K562 (cell line): ENCODE data around the gene PTRH2. TPM values are rescaled to one million over a fixed set of nuclear protein-coding genes. Genes with fewer than 3 reads are reported as not detected.

Experiments used
- ATAC-seq: fragments of 200-7000 bp; cut with Tn5 transposase; 3 replicates; pipeline ENCODE4 v1.9.1; 2020; ENCODE audit warnings: moderate library complexity
- BruUV-seq: library from RNA; stranded (reverse); fragments of 400-500 nt; replicated peaks from 2 replicates; lab custom pipeline; 2021; lab: Mats Ljungman, UMichigan
- CTCF ChIA-PET: fragments of 300-600 bp; formaldehyde crosslinking; extraction: SDS; loops from one replicate; lab custom pipeline; 2021; ENCODE audit warnings: low intra/inter-chr PET ratio; lab: Yijun Ruan, JAX
- POLR2A ChIA-PET: fragments of 300-600, 350-650 bp; sonication (Branson Sonifier 250); formaldehyde crosslinking; extraction: SDS; loops from one replicate; lab custom pipeline; 2021; ENCODE audit warnings: antibody characterized with exemption, inconsistent platforms; lab: Yijun Ruan, JAX
- DNase-seq, 4 experiments: peaks; one replicate each; pipeline versions ENCODE4 v3.0.0 to v3.0.0-alpha.2; 2011 to 2018; ENCODE audit warnings: low spot score in 3 of 4, mixed read lengths in 3 of 4; ENCODE audit errors: extremely low read depth in 1 of 4
- FAIRE-seq: peaks from 2 replicates; lab custom pipeline; 2011; peaks lifted over from hg19 to GRCh38; lab: Jason Lieb, UNC
- H2AFZ ChIP-seq: 2 replicates; pipeline ENCODE4 v1.6.0; 2011; ENCODE audit warnings: low read depth, low read length, control low read depth, inconsistent platforms
- H3K27ac ChIP-seq: fragments of 200-600 bp; 3 replicates; pipeline ENCODE4 v1.8.0; 2011; ENCODE audit warnings: low read depth, mild to moderate bottlenecking, control low read depth, inconsistent platforms, low read length, moderate library complexity, mixed read lengths; ENCODE audit errors: extremely low read depth
- H3K27me3 ChIP-seq, 2 experiments: fragments of 300-600 bp in 1 of 2; 2 replicates in 1 of 2; 3 replicates in 1 of 2; pipeline versions ENCODE4 v1.6.0 to v1.8.0; 2011; ENCODE audit warnings: inconsistent platforms in 2 of 2, low read length in 2 of 2, mild to moderate bottlenecking in 1 of 2, mixed read lengths in 1 of 2, moderate library complexity in 1 of 2; ENCODE audit not compliant: control insufficient read depth in 2 of 2, insufficient read depth in 2 of 2
- H3K36me3 ChIP-seq: fragments of 300-600 bp; 3 replicates; pipeline ENCODE4 v1.8.0; 2011; ENCODE audit warnings: mild to moderate bottlenecking, low read length, inconsistent platforms; ENCODE audit not compliant: control insufficient read depth, insufficient read depth
- H3K4me1 ChIP-seq, 2 experiments: fragments of 200-600 bp in 1 of 2; replicated peaks in 1 of 2; 2 replicates in 1 of 2; 3 replicates in 1 of 2; pipeline versions ENCODE4 v1.5.1 to v1.8.0; 2011; ENCODE audit warnings: inconsistent platforms in 2 of 2, low read length in 2 of 2, mild to moderate bottlenecking in 1 of 2, mixed read lengths in 1 of 2, moderate library complexity in 1 of 2; ENCODE audit not compliant: control insufficient read depth in 2 of 2, insufficient read depth in 2 of 2
- H3K4me2 ChIP-seq: 2 replicates; pipeline ENCODE4 v1.6.1; 2011; ENCODE audit warnings: low read length, control low read depth, inconsistent platforms, mixed read lengths; ENCODE audit not compliant: insufficient read depth
- H3K4me3 ChIP-seq: fragments of 200-600 bp; sonication (generic), shearing (Covaris generic); 2 replicates; pipeline ENCODE4 v1.5.1; 2016; ENCODE audit warnings: control low read depth, inconsistent platforms
- H3K79me2 ChIP-seq: fragments of 200-600 bp; 3 replicates; pipeline ENCODE4 v1.8.0; 2011; ENCODE audit warnings: low read length, inconsistent platforms; ENCODE audit not compliant: control insufficient read depth, insufficient read depth
- H3K9ac ChIP-seq, 2 experiments: 2 replicates each; pipeline versions ENCODE4 v1.6.0 to v1.6.1; 2011; ENCODE audit warnings: low read depth in 2 of 2, low read length in 2 of 2, control low read depth in 1 of 2, inconsistent platforms in 1 of 2, mild to moderate bottlenecking in 1 of 2, mixed read lengths in 1 of 2; ENCODE audit not compliant: insufficient read depth in 1 of 2
- H3K9me1 ChIP-seq: one replicate; pipeline ENCODE4 v1.6.0; 2011; ENCODE audit warnings: inconsistent platforms, mild to moderate bottlenecking, low read length, moderate library complexity; ENCODE audit not compliant: control insufficient read depth, insufficient read depth
- H3K9me3 ChIP-seq: replicated peaks from 2 replicates; pipeline ENCODE4 v1.5.1; 2011; ENCODE audit warnings: low read depth, low read length, inconsistent platforms; ENCODE audit not compliant: control insufficient read depth, insufficient read depth
- H4K20me1 ChIP-seq: replicated peaks from 2 replicates; pipeline ENCODE4 v1.6.1; 2011; ENCODE audit warnings: low read length, inconsistent platforms, mixed read lengths; ENCODE audit not compliant: control insufficient read depth, insufficient read depth
- ETS2 ChIP-seq: IDR thresholded peaks from 2 replicates; pipeline ENCODE4 v1.6.1; 2016; ENCODE audit warnings: borderline replicate concordance, missing genetic modification characterization, mild to moderate bottlenecking, moderate library complexity, missing compliant biosample characterization; ENCODE audit not compliant: poor library complexity, severe bottlenecking
- KDM1A ChIP-seq, 2 experiments: fragments of 450-650 bp; IDR thresholded peaks; 2 replicates each; pipeline ENCODE4 v1.6.1; 2016; ENCODE audit warnings: mild to moderate bottlenecking in 2 of 2
- KDM4B ChIP-seq, 2 experiments: fragments of 450-650 bp in 1 of 2; sonication (generic) in 1 of 2; IDR thresholded peaks; 2 replicates each; pipeline ENCODE4 v1.6.1; 2016 to 2017; ENCODE audit warnings: borderline replicate concordance in 2 of 2, antibody characterized with exemption in 1 of 2, low read depth in 1 of 2, mild to moderate bottlenecking in 1 of 2
- SMARCE1 ChIP-seq: fragments of 450-650 bp; IDR thresholded peaks from 2 replicates; pipeline ENCODE4 v1.7.1; 2016; ENCODE audit warnings: mild to moderate bottlenecking
- TFAM ChIP-seq: fragments of 250-450 bp; sonication (Bioruptor Pico); conservative IDR thresholded peaks from 2 replicates; pipeline ENCODE4 v1.5.0; 2021; ENCODE audit warnings: mild to moderate bottlenecking, moderate library complexity
- WGBS: fragments of 100-300 bp; shearing (Covaris generic); methylation state at CpG from one replicate; pipeline ENCODE4 v1.1.6; 2016; ENCODE audit warnings: low coverage, mixed read lengths; ENCODE audit not compliant: insufficient coverage; ENCODE audit errors: missing lambda C conversion rate; 5-methylcytosine and 5-hydroxymethylcytosine counted together
- in situ Hi-C: fragments of 300-500 bp; cut with MboI; formaldehyde crosslinking; loops from 4 replicates; pipeline ENCODE4 v1.15.0; 2018; ENCODE audit warnings: inconsistent platforms, mixed read lengths
- intact Hi-C: fragments of 100-400 bp; cut with micrococcal nuclease; formaldehyde crosslinking; loops from 2 replicates; pipeline ENCODE4 v1.14.2; 2022
- polyA plus RNA-seq, 8 experiments: library from polyadenylated mRNA; depleted of rRNA in 4 of 8; stranded (reverse) in 5 of 8; unstranded in 3 of 8; fragments of >200 nt; fragmentation: Nextera tagmentation in 2 of 8; fragmentation: Illumina TruSeq in 1 of 8; extraction: Ambion mirVana in 2 of 8; extraction: Trizol in 1 of 8; gene quantifications; 2 replicates each; pipeline versions ENCODE4 v1.2.1 to v1.2.3, GENCODE V29; 2011 to 2014; ENCODE audit warnings: inconsistent platforms in 1 of 8, missing spikeins in 1 of 8
- total RNA-seq, 7 experiments: library from RNA; depleted of rRNA in 6 of 7; stranded (reverse); fragments of >200 nt in 6 of 7; fragmentation: Illumina TruSeq in 2 of 7; extraction: Trizol in 2 of 7; gene quantifications; 2 replicates each; pipeline versions ENCODE4 v1.2.1 to v1.2.3, GENCODE V29; 2011 to 2021; ENCODE audit warnings: low replicate concordance in 1 of 7
- TF ChIP-seq, protein P1 (sequence below): sonication (generic); formaldehyde crosslinking; IDR thresholded peaks from 2 replicates; pipeline ENCODE4 v1.8.1; 2023; ENCODE audit warnings: mild to moderate bottlenecking, missing genetic modification reagents

The PTRH2 gene
- total and polyA plus RNA-seq, 9 of the 15 experiments (the other 6 are each of a cell fraction or from before 2014, with no cell fraction given): 53.1 to 210 (median 126) TPM

DNA sequence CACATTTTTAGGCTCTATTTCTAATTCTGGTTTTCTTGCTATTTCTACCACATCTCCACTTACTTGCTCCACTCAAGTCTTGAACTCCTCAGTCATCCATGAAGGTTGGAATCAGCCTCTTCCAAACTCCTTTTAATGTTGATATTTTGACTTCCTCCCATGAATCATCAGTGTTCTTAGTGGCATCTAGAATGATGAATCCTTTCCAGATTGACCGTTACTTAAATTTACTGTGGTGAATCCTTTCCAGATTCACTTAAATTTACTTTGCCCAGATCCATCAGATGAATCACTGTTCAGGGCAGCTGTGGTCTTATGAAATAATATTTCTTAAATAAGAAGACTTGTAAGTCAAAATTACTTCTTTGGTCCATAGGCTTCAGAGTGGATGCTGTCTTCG is 55.1 kb downstream of the PTRH2 start:
- no peak for TF ChIP-seq SMARCE1
- 0 out of 4 replicates have a peak, but pooled peaks have one; percentile 11 to 16 for TF ChIP-seq KDM1A (IDR thresholded peaks at IDR 0.05)
- TF ChIP-seq KDM4B (IDR thresholded peaks at IDR 0.05; ENCODE audit: borderline replicate concordance in 2 of 2, low read depth in 1 of 2): no peak
- no peak for TF ChIP-seq TFAM (CRISPR knock-in tag)
- TF ChIP-seq, protein P1, sequence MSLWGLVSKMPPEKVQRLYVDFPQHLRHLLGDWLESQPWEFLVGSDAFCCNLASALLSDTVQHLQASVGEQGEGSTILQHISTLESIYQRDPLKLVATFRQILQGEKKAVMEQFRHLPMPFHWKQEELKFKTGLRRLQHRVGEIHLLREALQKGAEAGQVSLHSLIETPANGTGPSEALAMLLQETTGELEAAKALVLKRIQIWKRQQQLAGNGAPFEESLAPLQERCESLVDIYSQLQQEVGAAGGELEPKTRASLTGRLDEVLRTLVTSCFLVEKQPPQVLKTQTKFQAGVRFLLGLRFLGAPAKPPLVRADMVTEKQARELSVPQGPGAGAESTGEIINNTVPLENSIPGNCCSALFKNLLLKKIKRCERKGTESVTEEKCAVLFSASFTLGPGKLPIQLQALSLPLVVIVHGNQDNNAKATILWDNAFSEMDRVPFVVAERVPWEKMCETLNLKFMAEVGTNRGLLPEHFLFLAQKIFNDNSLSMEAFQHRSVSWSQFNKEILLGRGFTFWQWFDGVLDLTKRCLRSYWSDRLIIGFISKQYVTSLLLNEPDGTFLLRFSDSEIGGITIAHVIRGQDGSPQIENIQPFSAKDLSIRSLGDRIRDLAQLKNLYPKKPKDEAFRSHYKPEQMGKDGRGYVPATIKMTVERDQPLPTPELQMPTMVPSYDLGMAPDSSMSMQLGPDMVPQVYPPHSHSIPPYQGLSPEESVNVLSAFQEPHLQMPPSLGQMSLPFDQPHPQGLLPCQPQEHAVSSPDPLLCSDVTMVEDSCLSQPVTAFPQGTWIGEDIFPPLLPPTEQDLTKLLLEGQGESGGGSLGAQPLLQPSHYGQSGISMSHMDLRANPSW (CRISPR knock-in tag): no peak
- no peak for TF ChIP-seq ETS2 (tag)
- ChIA-PET POLR2A (interaction anchor here (1.3 kb wide), 1 partner anchor 9 kb away, joined by 4 read pairs; no protein-coding TSS in a partner anchor), CTCF (no interaction called here)
- FAIRE-seq (no peak), DNase-seq (no peak), ATAC-seq (no peak)
- no peak overlapping the region for H3K4me2 ChIP-seq
- intact Hi-C loops: no loop called here
- no peaks in the 10 kb centered on the region for H3K4me1 ChIP-seq
- no peak overlapping the region for H2AFZ ChIP-seq
- no peak overlapping the region for H3K27ac ChIP-seq
- BruUV-seq: no TSS peak
- WGBS: 97% methylated on average over 2 of the region's 2 CpGs
- peaks cover 38% of the 10 kb centered on the region for H3K79me2 ChIP-seq
- no peaks in the 10 kb centered on the region for H4K20me1 ChIP-seq
- H3K9ac ChIP-seq: no peak overlapping the region
- no peak overlapping the region for H3K4me3 ChIP-seq
- no peaks in the 10 kb centered on the region for H3K9me3 ChIP-seq
- no peaks in the 10 kb centered on the region for H3K27me3 ChIP-seq
- in situ Hi-C loops: no loop called here
- H3K36me3 ChIP-seq: peaks cover 96% of the 10 kb centered on the region
- no peaks in the 10 kb centered on the region for H3K9me1 ChIP-seq
